ENCODE data around the gene DLL4.

DNA sequence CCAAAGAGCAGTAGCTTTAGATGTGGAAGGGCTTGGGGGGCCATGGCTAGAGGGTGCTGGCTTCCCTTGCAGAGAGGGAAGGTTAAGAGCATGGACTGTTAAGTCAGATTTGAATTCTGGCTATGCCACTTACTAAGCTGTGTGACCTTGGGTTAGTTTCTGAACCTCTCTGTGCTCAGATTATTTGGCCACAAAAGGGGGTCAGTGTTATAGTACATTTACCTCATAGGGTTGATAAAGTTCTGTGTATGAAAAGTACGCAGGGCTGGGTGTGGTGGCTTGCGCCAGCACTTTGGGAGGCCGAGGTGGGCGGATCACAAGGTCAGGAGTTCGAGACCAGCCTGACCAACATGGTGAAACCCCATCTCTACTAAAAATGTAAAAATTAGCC is 28.1 kb upstream of the DLL4 start:
- no peak for TF ChIP-seq POLR2A (IDR thresholded peaks at IDR 0.05; ENCODE audit: extremely low read depth, insufficient read length)
- TF ChIP-seq, protein P1, sequence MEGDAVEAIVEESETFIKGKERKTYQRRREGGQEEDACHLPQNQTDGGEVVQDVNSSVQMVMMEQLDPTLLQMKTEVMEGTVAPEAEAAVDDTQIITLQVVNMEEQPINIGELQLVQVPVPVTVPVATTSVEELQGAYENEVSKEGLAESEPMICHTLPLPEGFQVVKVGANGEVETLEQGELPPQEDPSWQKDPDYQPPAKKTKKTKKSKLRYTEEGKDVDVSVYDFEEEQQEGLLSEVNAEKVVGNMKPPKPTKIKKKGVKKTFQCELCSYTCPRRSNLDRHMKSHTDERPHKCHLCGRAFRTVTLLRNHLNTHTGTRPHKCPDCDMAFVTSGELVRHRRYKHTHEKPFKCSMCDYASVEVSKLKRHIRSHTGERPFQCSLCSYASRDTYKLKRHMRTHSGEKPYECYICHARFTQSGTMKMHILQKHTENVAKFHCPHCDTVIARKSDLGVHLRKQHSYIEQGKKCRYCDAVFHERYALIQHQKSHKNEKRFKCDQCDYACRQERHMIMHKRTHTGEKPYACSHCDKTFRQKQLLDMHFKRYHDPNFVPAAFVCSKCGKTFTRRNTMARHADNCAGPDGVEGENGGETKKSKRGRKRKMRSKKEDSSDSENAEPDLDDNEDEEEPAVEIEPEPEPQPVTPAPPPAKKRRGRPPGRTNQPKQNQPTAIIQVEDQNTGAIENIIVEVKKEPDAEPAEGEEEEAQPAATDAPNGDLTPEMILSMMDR (IDR thresholded peaks at IDR 0.05; ENCODE audit: low read depth, low read length): no peak
